DOHH2 (cell line): ENCODE measurements around the gene PRRT1.

Experiments
- EZH2phosphoT487 ChIP-seq: fragments of 200-600 bp; sonication (generic); IDR thresholded peaks from 2 replicates; pipeline ENCODE4 v1.6.1; 2017; ENCODE audit warnings: borderline replicate concordance, mild to moderate bottlenecking, antibody characterized with exemption, low read length, moderate library complexity, mixed read lengths
- TF ChIP-seq, protein P1 (sequence below): fragments of 200-600 bp; sonication (generic); IDR thresholded peaks from one replicate; pipeline ENCODE4 v1.5.1; 2014; ENCODE audit warnings: antibody characterized with exemption, mild to moderate bottlenecking, low read depth, low read length; ENCODE audit not compliant: poor library complexity, severe bottlenecking

GRCh38 chr6:32128751-32129296 is 22.9 kb downstream of the PRRT1 start:
- TF ChIP-seq EZH2phosphoT487, result no peak
- TF ChIP-seq, protein P1, sequence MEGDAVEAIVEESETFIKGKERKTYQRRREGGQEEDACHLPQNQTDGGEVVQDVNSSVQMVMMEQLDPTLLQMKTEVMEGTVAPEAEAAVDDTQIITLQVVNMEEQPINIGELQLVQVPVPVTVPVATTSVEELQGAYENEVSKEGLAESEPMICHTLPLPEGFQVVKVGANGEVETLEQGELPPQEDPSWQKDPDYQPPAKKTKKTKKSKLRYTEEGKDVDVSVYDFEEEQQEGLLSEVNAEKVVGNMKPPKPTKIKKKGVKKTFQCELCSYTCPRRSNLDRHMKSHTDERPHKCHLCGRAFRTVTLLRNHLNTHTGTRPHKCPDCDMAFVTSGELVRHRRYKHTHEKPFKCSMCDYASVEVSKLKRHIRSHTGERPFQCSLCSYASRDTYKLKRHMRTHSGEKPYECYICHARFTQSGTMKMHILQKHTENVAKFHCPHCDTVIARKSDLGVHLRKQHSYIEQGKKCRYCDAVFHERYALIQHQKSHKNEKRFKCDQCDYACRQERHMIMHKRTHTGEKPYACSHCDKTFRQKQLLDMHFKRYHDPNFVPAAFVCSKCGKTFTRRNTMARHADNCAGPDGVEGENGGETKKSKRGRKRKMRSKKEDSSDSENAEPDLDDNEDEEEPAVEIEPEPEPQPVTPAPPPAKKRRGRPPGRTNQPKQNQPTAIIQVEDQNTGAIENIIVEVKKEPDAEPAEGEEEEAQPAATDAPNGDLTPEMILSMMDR, result no peak
